Adrenal gland (tissue), 5 donors: ENCODE data around the gene DNAJB2.

Experiments used
- CTCF ChIP-seq, 6 experiments: fragments of 450-650 bp in 4 of 6; fragments of 200-600 bp in 2 of 6; sonication (generic) in 1 of 6; IDR thresholded peaks; 1 replicate in 5 of 6; 2 replicates in 1 of 6; pipeline versions ENCODE4 v1.5.1 to v1.8.0; 2016 to 2021; ENCODE audit warnings: antibody characterized with exemption in 6 of 6, mild to moderate bottlenecking in 2 of 6, moderate library complexity in 1 of 6
- POLR2A ChIP-seq, 2 donors: fragments of 450-650 bp; IDR thresholded peaks; one replicate each; pipeline ENCODE4 v1.6.1; 2017; ENCODE audit warnings: antibody characterized with exemption in 2 of 2, mild to moderate bottlenecking in 2 of 2, moderate library complexity in 1 of 2
- donor health status: DM: no; HTN: no; CAD: no.

- TF ChIP-seq CTCF (IDR thresholded peaks at IDR 0.05) (no peak), POLR2A (IDR thresholded peaks at IDR 0.05) (peak in 1 of 2 donors; percentile 33)
Observed at GRCh38 chr2:219289537-219290361, 10.6 kb downstream of the DNAJB2 start.
